ENCODE results near the gene SPRR2D.
"Not testable (repeated sequence)": the region's sequence is repeated elsewhere in the genome, so short reads cannot be mapped to it uniquely, and the experiment has no call there.

SPRR2D gene

GRCh38 chr1:153058826-153059784 lies 18.2 kb upstream of the SPRR2D start:
- TF ChIP-seq EZH2 (IDR thresholded peaks at IDR 0.05; ENCODE audit: borderline replicate concordance, low read length) (no peak), CTCF (IDR thresholded peaks at IDR 0.05; ENCODE audit: low read length) (no peak)
- H3K4me3 ChIP-seq (ENCODE audit: low read depth, low read length, poor library complexity, severe bottlenecking): no peak overlapping the region
- H3K27me3 ChIP-seq (ENCODE audit: insufficient read depth, low read length): no peaks in the 10 kb centered on the region
- H3K4me2 ChIP-seq (ENCODE audit: low read length): no peak overlapping the region
- H3K4me1 ChIP-seq (ENCODE audit: insufficient read depth, low read length, severe bottlenecking): no peaks in the 10 kb centered on the region
- no peak overlapping the region for H3K27ac ChIP-seq (ENCODE audit: low read depth, low read length, poor library complexity, severe bottlenecking)
- H3K36me3 ChIP-seq (ENCODE audit: insufficient read depth, low read length): no peaks in the 10 kb centered on the region
- no peaks in the 10 kb centered on the region for H4K20me1 ChIP-seq (ENCODE audit: insufficient read depth, low read length)
- no peak overlapping the region for H3K9ac ChIP-seq (ENCODE audit: low read length)
- H3K9me2 ChIP-seq (ENCODE audit: low read depth, low read length): no peaks in the 10 kb centered on the region
- no peaks in the 10 kb centered on the region for H3F3A ChIP-seq (ENCODE audit: insufficient read depth, low read length)
- H3K9me3 ChIP-seq (ENCODE audit: low read length): no peaks in the 10 kb centered on the region
- H3K79me2 ChIP-seq (ENCODE audit: insufficient read depth, low read length): no peaks in the 10 kb centered on the region
- no peak overlapping the region for H2AFZ ChIP-seq (ENCODE audit: low read length)

- Histone ChIP-seq H3K4me1 (ENCODE audit: insufficient read depth, low read length, severe bottlenecking) (no peaks in the 10 kb centered on the region), H3K79me2 (ENCODE audit: insufficient read depth, low read length) (no peaks in the 10 kb centered on the region), H3K4me3 (ENCODE audit: low read depth, low read length, poor library complexity, severe bottlenecking) (no peak overlapping the region), H3K27ac (ENCODE audit: low read depth, low read length, poor library complexity, severe bottlenecking) (no peak overlapping the region), H3K27me3 (ENCODE audit: insufficient read depth, low read length) (no peaks in the 10 kb centered on the region), H3F3A (ENCODE audit: insufficient read depth, low read length) (no peaks in the 10 kb centered on the region), H3K9ac (ENCODE audit: low read length) (no peak overlapping the region), H3K9me2 (ENCODE audit: low read depth, low read length) (no peaks in the 10 kb centered on the region), H2AFZ (ENCODE audit: low read length) (no peak overlapping the region), H3K9me3 (ENCODE audit: low read length) (no peaks in the 10 kb centered on the region), H4K20me1 (ENCODE audit: insufficient read depth, low read length) (no peaks in the 10 kb centered on the region), H3K4me2 (ENCODE audit: low read length) (no peak overlapping the region), H3K36me3 (ENCODE audit: insufficient read depth, low read length) (no peaks in the 10 kb centered on the region)
- TF ChIP-seq CTCF (IDR thresholded peaks at IDR 0.05; ENCODE audit: low read length): no peak
- no peak for TF ChIP-seq EZH2 (IDR thresholded peaks at IDR 0.05; ENCODE audit: borderline replicate concordance, low read length)
Observed at GRCh38 chr1:153058154-153058553, 17.2 kb upstream of the SPRR2D start.

- H3K27me3 ChIP-seq (ENCODE audit: insufficient read depth, low read length): no peaks in the 10 kb centered on the region
- H3K4me2 ChIP-seq (ENCODE audit: low read length): no peak within 1 kb of the TSS
- TF ChIP-seq EZH2 (IDR thresholded peaks at IDR 0.05; ENCODE audit: borderline replicate concordance, low read length) (no peak), CTCF (IDR thresholded peaks at IDR 0.05; ENCODE audit: low read length) (no peak)
- no peak within 1 kb of the TSS for H2AFZ ChIP-seq (ENCODE audit: low read length)
- no peaks in the 10 kb centered on the region for H3K79me2 ChIP-seq (ENCODE audit: insufficient read depth, low read length)
- H3F3A ChIP-seq (ENCODE audit: insufficient read depth, low read length): no peaks in the 10 kb centered on the region
- H3K9me2 ChIP-seq (ENCODE audit: low read depth, low read length): no peaks in the 10 kb centered on the region
- H3K9me3 ChIP-seq (ENCODE audit: low read length): no peaks in the 10 kb centered on the region
- no peak within 1 kb of the TSS for H3K9ac ChIP-seq (ENCODE audit: low read length)
- no peak within 1 kb of the TSS for H3K27ac ChIP-seq (ENCODE audit: low read depth, low read length, poor library complexity, severe bottlenecking)
- H3K4me3 ChIP-seq (ENCODE audit: low read depth, low read length, poor library complexity, severe bottlenecking): no peak within 1 kb of the TSS
- H4K20me1 ChIP-seq (ENCODE audit: insufficient read depth, low read length): no peaks in the 10 kb centered on the region
- H3K36me3 ChIP-seq (ENCODE audit: insufficient read depth, low read length): no peaks in the 10 kb centered on the region
- H3K4me1 ChIP-seq (ENCODE audit: insufficient read depth, low read length, severe bottlenecking): no peaks in the 10 kb centered on the region
Observed at GRCh38 chr1:153057375-153057774, 16.5 kb upstream of the SPRR2D start, which contains the start of gene SPRR2A. TSS of gene SPRR2A (minus strand) at chr1:153057512. CDS start at chr1:153056735, 777 bp downstream.

GRCh38 chr1:153056111-153056510 lies 15.2 kb upstream of the SPRR2D start:
- H3K27me3 ChIP-seq (ENCODE audit: insufficient read depth, low read length); H3K36me3 ChIP-seq (ENCODE audit: insufficient read depth, low read length); H3K4me3 ChIP-seq (ENCODE audit: low read depth, low read length, poor library complexity, severe bottlenecking); H3K9me3 ChIP-seq (ENCODE audit: low read length); H3F3A ChIP-seq (ENCODE audit: insufficient read depth, low read length); H3K79me2 ChIP-seq (ENCODE audit: insufficient read depth, low read length); H3K9me2 ChIP-seq (ENCODE audit: low read depth, low read length); H3K27ac ChIP-seq (ENCODE audit: low read depth, low read length, poor library complexity, severe bottlenecking); H3K4me2 ChIP-seq (ENCODE audit: low read length); H4K20me1 ChIP-seq (ENCODE audit: insufficient read depth, low read length); H3K9ac ChIP-seq (ENCODE audit: low read length); H3K4me1 ChIP-seq (ENCODE audit: insufficient read depth, low read length, severe bottlenecking); H2AFZ ChIP-seq (ENCODE audit: low read length): not testable (repeated sequence)
